PC-3 (cell line): ENCODE measurements around the gene PIGU.
"Not testable (repeated sequence)": the region's sequence is repeated elsewhere in the genome, so short reads cannot be mapped to it uniquely, and the experiment has no call there.

ENCODE experiments used
- CTCF ChIP-seq: fragments of 300-600 bp; sonication (generic); conservative IDR thresholded peaks from 2 replicates; pipeline ENCODE4 v1.5.1; 2017; ENCODE audit warnings: antibody characterized with exemption, low read depth, mild to moderate bottlenecking, low read length
- EZH2 ChIP-seq: fragments of 300-600 bp; sonication (generic); IDR thresholded peaks from one replicate; pipeline ENCODE4 v1.6.1; 2017; ENCODE audit warnings: antibody characterized with exemption, mild to moderate bottlenecking, low read length; ENCODE audit not compliant: unreplicated experiment
- EZH2phosphoT487 ChIP-seq: fragments of 300-600 bp; sonication (generic); IDR thresholded peaks from 2 replicates; pipeline ENCODE4 v1.6.1; 2018; ENCODE audit warnings: mild to moderate bottlenecking, antibody characterized with exemption, low read length, borderline replicate concordance

GRCh38 chr20:34518863-34519262 is 158.0 kb downstream of the PIGU start:
- not testable (repeated sequence) for TF ChIP-seq CTCF, EZH2phosphoT487, EZH2
